ENCODE measurements around the gene PREPL. TPM values are rescaled to one million over a fixed set of nuclear protein-coding genes. Genes with fewer than 3 reads are reported as not detected.

Gene PREPL
- total and polyA plus RNA-seq, 2 donors (not counting 1 experiment from before 2014, with no cell fraction given) = 5.5 to 34.0 TPM

GRCh38 chr2:44297431-44297830, 63.9 kb downstream of the PREPL start:
- Histone ChIP-seq H3K27ac (ENCODE audit: low read length in 2 of 2) (no peak overlapping the region), H3K9ac (ENCODE audit: low read length) (no peak overlapping the region), H2AFZ (ENCODE audit: insufficient read depth, low read depth, low read length, poor library complexity, severe bottlenecking) (no peak overlapping the region), H3K36me3 (replicated peaks in 1 of 2; ENCODE audit: control extremely low read depth in 1 of 2, control insufficient read depth in 1 of 2, extremely low read depth in 1 of 2, insufficient read depth in 2 of 2, low read length in 1 of 2) (no peaks in the 10 kb centered on the region), H3K4me2 (replicated peaks; ENCODE audit: low read depth, low read length, poor library complexity, severe bottlenecking) (no peak overlapping the region), H3K9me3 (ENCODE audit: control extremely low read depth in 1 of 3, control insufficient read depth in 2 of 3, insufficient read depth in 1 of 3, low read length in 2 of 3) (no peaks in the 10 kb centered on the region), H3K4me3 (ENCODE audit: control extremely low read depth in 1 of 5, extremely low read depth in 1 of 5, insufficient read depth in 1 of 5, low read depth in 2 of 5, low read length in 4 of 5) (no peak overlapping the region), H3K27me3 (replicated peaks in 1 of 4; ENCODE audit: control extremely low read depth in 1 of 4, control insufficient read depth in 3 of 4, insufficient read depth in 4 of 4, low read length in 3 of 4) (peaks cover 0 to 1% (median under 1%) of the 10 kb centered on the region in 4 experiments), H3K4me1 (ENCODE audit: control insufficient read depth in 2 of 2, insufficient read depth in 2 of 2, low read length in 2 of 2) (peaks cover 0 to 2% of the 10 kb centered on the region in 2 donors), H3K79me2 (ENCODE audit: control insufficient read depth, insufficient read depth, low read length) (no peaks in the 10 kb centered on the region), H4K20me1 (ENCODE audit: control insufficient read depth, insufficient read depth, low read length, poor library complexity, severe bottlenecking) (no peaks in the 10 kb centered on the region)
- H3K27ac Mint-ChIP-seq = no peak overlapping the region
- WGBS (ENCODE audit: insufficient coverage) = 83% methylated on average over 1 of the region's 2 CpGs
- ChIA-PET POLR2A (no interaction called here), CTCF (no interaction called here)
- ATAC-seq (ENCODE audit: low read depth) (no peak), DNase-seq (no peak)
- H3K4me3 Mint-ChIP-seq = no peak overlapping the region
- H3K9me3 Mint-ChIP-seq (ENCODE audit: insufficient read depth) = no peaks in the 10 kb centered on the region
- H3K27me3 Mint-ChIP-seq = peaks cover 8% of the 10 kb centered on the region
- TF ChIP-seq EZH2 (IDR thresholded peaks at IDR 0.05; ENCODE audit: borderline replicate concordance, insufficient read depth, low read depth, low read length, poor library complexity, severe bottlenecking) = no peak
- TF ChIP-seq CTCF (IDR thresholded peaks at IDR 0.05) = no peak
- H3K4me1 Mint-ChIP-seq = peaks cover 12% of the 10 kb centered on the region
- intact Hi-C loops (cut with micrococcal nuclease) = no loop called here

GRCh38 chr2:44296653-44297052, 64.6 kb downstream of the PREPL start:
- Histone ChIP-seq H3K9ac (ENCODE audit: low read length) (no peak overlapping the region), H3K27ac (ENCODE audit: low read length in 2 of 2) (no peak overlapping the region), H3K4me2 (replicated peaks; ENCODE audit: low read depth, low read length, poor library complexity, severe bottlenecking) (no peak overlapping the region), H3K27me3 (replicated peaks in 1 of 4; ENCODE audit: control extremely low read depth in 1 of 4, control insufficient read depth in 3 of 4, insufficient read depth in 4 of 4, low read length in 3 of 4) (peaks cover 0 to 7% (median 1%) of the 10 kb centered on the region in 4 experiments), H3K4me1 (ENCODE audit: control insufficient read depth in 2 of 2, insufficient read depth in 2 of 2, low read length in 2 of 2) (peaks cover 0 to 2% of the 10 kb centered on the region in 2 donors), H3K79me2 (ENCODE audit: control insufficient read depth, insufficient read depth, low read length) (no peaks in the 10 kb centered on the region), H4K20me1 (ENCODE audit: control insufficient read depth, insufficient read depth, low read length, poor library complexity, severe bottlenecking) (no peaks in the 10 kb centered on the region), H3K9me3 (ENCODE audit: control extremely low read depth in 1 of 3, control insufficient read depth in 2 of 3, insufficient read depth in 1 of 3, low read length in 2 of 3) (no peaks in the 10 kb centered on the region), H3K36me3 (replicated peaks in 1 of 2; ENCODE audit: control extremely low read depth in 1 of 2, control insufficient read depth in 1 of 2, extremely low read depth in 1 of 2, insufficient read depth in 2 of 2, low read length in 1 of 2) (no peaks in the 10 kb centered on the region), H2AFZ (ENCODE audit: insufficient read depth, low read depth, low read length, poor library complexity, severe bottlenecking) (no peak overlapping the region), H3K4me3 (ENCODE audit: control extremely low read depth in 1 of 5, extremely low read depth in 1 of 5, insufficient read depth in 1 of 5, low read depth in 2 of 5, low read length in 4 of 5) (no peak overlapping the region)
- no peak overlapping the region for H3K27ac Mint-ChIP-seq
- 100% methylated on average over 1 of the region's 5 CpGs for WGBS (ENCODE audit: insufficient coverage)
- POLR2A ChIA-PET = no interaction called here
- H3K27me3 Mint-ChIP-seq = peaks cover 16% of the 10 kb centered on the region
- no peak overlapping the region for H3K4me3 Mint-ChIP-seq
- H3K9me3 Mint-ChIP-seq (ENCODE audit: insufficient read depth) = no peaks in the 10 kb centered on the region
- CTCF ChIA-PET = interaction anchor here (0.9 kb wide), 1 partner anchor 22 kb away, joined by 3 read pairs; no protein-coding TSS in a partner anchor
- DNase-seq = no peak
- intact Hi-C loops (cut with micrococcal nuclease) = no loop called here
- TF ChIP-seq EZH2 (IDR thresholded peaks at IDR 0.05; ENCODE audit: borderline replicate concordance, insufficient read depth, low read depth, low read length, poor library complexity, severe bottlenecking) (no peak), CTCF (IDR thresholded peaks at IDR 0.05) (no peak)
- no peak for ATAC-seq (ENCODE audit: low read depth)
- peaks cover 12% of the 10 kb centered on the region for H3K4me1 Mint-ChIP-seq

Data from B cell (primary cell).